Lung (tissue), 12 donors: Measurements from ENCODE around the gene PTCSC3. TPM values are rescaled to one million over a fixed set of nuclear protein-coding genes. Genes with fewer than 3 reads are reported as not detected.

Source experiments
- ATAC-seq: fragments of 200-7000 bp; cut with Tn5 transposase; one replicate; pipeline ENCODE4 v1.9.1; 2020; ENCODE audit warnings: moderate number of reproducible peaks; ENCODE audit not compliant: insufficient read depth, low FRiP score
- DNase-seq, 3 donors: peaks; one replicate each; pipeline ENCODE4 v3.0.0-alpha.2; 2013 to 2017
- H3K27ac ChIP-seq, 2 donors: one replicate each; pipeline ENCODE4 v1.5.1; 2013; ENCODE audit warnings: mild to moderate bottlenecking in 2 of 2, moderate library complexity in 2 of 2, control low read depth in 1 of 2, inconsistent platforms in 1 of 2, low read depth in 1 of 2, low read length in 1 of 2
- H3K27me3 ChIP-seq, 3 donors: one replicate each; pipeline ENCODE4 v1.5.1; 2013; ENCODE audit warnings: low read length in 2 of 3; ENCODE audit not compliant: control insufficient read depth in 3 of 3, insufficient read depth in 3 of 3
- H3K36me3 ChIP-seq, 4 donors: one replicate each; pipeline ENCODE4 v1.5.1; 2013; ENCODE audit warnings: low read length in 4 of 4, mild to moderate bottlenecking in 1 of 4, moderate library complexity in 1 of 4; ENCODE audit not compliant: control insufficient read depth in 4 of 4, insufficient read depth in 4 of 4
- H3K4me1 ChIP-seq, 5 donors: one replicate each; pipeline ENCODE4 v1.5.1; 2013; ENCODE audit warnings: low read length in 5 of 5, mild to moderate bottlenecking in 2 of 5, moderate library complexity in 1 of 5; ENCODE audit not compliant: control insufficient read depth in 5 of 5, insufficient read depth in 5 of 5
- H3K4me3 ChIP-seq: one replicate; pipeline ENCODE4 v1.5.1; 2013; ENCODE audit warnings: mild to moderate bottlenecking, control low read depth, moderate library complexity
- H3K9ac ChIP-seq, 2 donors: one replicate each; pipeline ENCODE4 v1.5.1; 2013; ENCODE audit warnings: low read length in 2 of 2, control low read depth in 1 of 2; ENCODE audit not compliant: insufficient read depth in 1 of 2
- H3K9me3 ChIP-seq, 4 donors: one replicate each; pipeline ENCODE4 v1.5.1; 2013; ENCODE audit warnings: low read length in 3 of 4, mild to moderate bottlenecking in 1 of 4, moderate library complexity in 1 of 4; ENCODE audit not compliant: control insufficient read depth in 4 of 4, insufficient read depth in 3 of 4
- CTCF ChIP-seq: IDR thresholded peaks from 2 replicates; pipeline ENCODE4 v1.5.1; 2012; ENCODE audit warnings: mild to moderate bottlenecking; ENCODE audit errors: control extremely low read depth, extremely low read depth
- WGBS, 2 donors: extraction: QIAGEN DNeasy Blood & Tissue Kit; methylation state at CpG; one replicate each; pipeline ENCODE4 v1.1.7; 2013; 5-methylcytosine and 5-hydroxymethylcytosine counted together
- polyA plus RNA-seq, 2 donors: library from polyadenylated mRNA; stranded (reverse); fragments of 200-250 nt; gene quantifications; one replicate each; pipeline ENCODE4 v1.2.1, GENCODE V29; 2013
- total RNA-seq, 2 donors: library from RNA; depleted of rRNA in 1 of 2; stranded (reverse); fragments of >200 nt in 1 of 2; gene quantifications; one replicate each; pipeline ENCODE4 v1.2.1, GENCODE V29; 2014 to 2021
- donor health status: control.
- donor health status: control.
- donor health status: Bipolar disorder and iron deficiency.
- donor health status: healthy.
- donor health status: DM: yes; HTN: yes; CAD: no.

Gene PTCSC3
- total and polyA plus RNA-seq, 4 donors: 0.60 to 2.3 (median 0.82) TPM

GRCh38 chr14:36134038-36134437 lies 42.5 kb downstream of the PTCSC3 start:
- TF ChIP-seq CTCF: no peak
- Histone ChIP-seq H3K27ac (no peak overlapping the region), H3K4me1 (no peaks in the 10 kb centered on the region), H3K36me3 (no peaks in the 10 kb centered on the region), H3K27me3 (no peaks in the 10 kb centered on the region), H3K4me3 (no peak overlapping the region), H3K9me3 (no peaks in the 10 kb centered on the region), H3K9ac (no peak overlapping the region)
- ATAC-seq (no peak), DNase-seq (no peak)
- WGBS, 2 donors: 84 to 92% methylated on average over 2 of the region's 2 CpGs

- no peak overlapping the region for H3K4me3 ChIP-seq
- peaks cover 0 to 2% (median 0%) of the 10 kb centered on the region in 4 donors for H3K9me3 ChIP-seq
- no peaks in the 10 kb centered on the region for H3K4me1 ChIP-seq
- no peak overlapping the region for H3K9ac ChIP-seq
- H3K27ac ChIP-seq: no peak overlapping the region
- no peaks in the 10 kb centered on the region for H3K27me3 ChIP-seq
- no peak for DNase-seq
- TF ChIP-seq CTCF: no peak
- no peaks in the 10 kb centered on the region for H3K36me3 ChIP-seq
- WGBS, 2 donors: 62 to 98% methylated on average over 1 of the region's 1 CpG
- no peak for ATAC-seq
Measured at GRCh38 chr14:36132826-36133225, 43.7 kb downstream of the PTCSC3 start.

GRCh38 chr14:36130186-36130585 lies 46.3 kb downstream of the PTCSC3 start:
- Histone ChIP-seq H3K27ac (no peak overlapping the region), H3K9ac (no peak overlapping the region), H3K4me3 (no peak overlapping the region), H3K27me3 (no peaks in the 10 kb centered on the region), H3K4me1 (no peaks in the 10 kb centered on the region), H3K36me3 (no peaks in the 10 kb centered on the region), H3K9me3 (peaks cover 0 to 4% (median under 1%) of the 10 kb centered on the region in 4 donors)
- no peak for TF ChIP-seq CTCF
- ATAC-seq: no peak
- 67 to 76% methylated on average over 1 of the region's 1 CpG for WGBS, 2 donors
- DNase-seq: no peak

GRCh38 chr14:36129181-36129580 lies 47.3 kb downstream of the PTCSC3 start:
- ATAC-seq (no peak), DNase-seq (no peak)
- peaks cover 0 to 4% (median under 1%) of the 10 kb centered on the region in 4 donors for H3K9me3 ChIP-seq
- H3K9ac ChIP-seq: no peak overlapping the region
- WGBS, 2 donors: 75 to 92% methylated on average over 2 of the region's 2 CpGs
- no peaks in the 10 kb centered on the region for H3K27me3 ChIP-seq
- H3K4me1 ChIP-seq: no peaks in the 10 kb centered on the region
- no peaks in the 10 kb centered on the region for H3K36me3 ChIP-seq
- no peak overlapping the region for H3K27ac ChIP-seq
- TF ChIP-seq CTCF: no peak
- H3K4me3 ChIP-seq: no peak overlapping the region
